Suprapubic skin (tissue), 4 donors: Measurements from ENCODE around the gene BFSP2. TPM values are rescaled to one million over a fixed set of nuclear protein-coding genes. Genes with fewer than 3 reads are reported as not detected.

Experiments used
- DNase-seq, 2 donors: peaks; one replicate each; pipeline ENCODE4 v3.0.0-alpha.2; 2019; ENCODE audit warnings: low spot score in 2 of 2
- H3K27ac ChIP-seq: fragments of 200-600 bp; sonication (generic); one replicate; pipeline ENCODE4 v1.5.1; 2019
- H3K27me3 ChIP-seq: fragments of 200-600 bp; sonication (generic); one replicate; pipeline ENCODE4 v1.5.1; 2019
- H3K36me3 ChIP-seq: fragments of 200-600 bp; sonication (generic); one replicate; pipeline ENCODE4 v1.5.1; 2019
- H3K4me1 ChIP-seq: fragments of 200-600 bp; sonication (generic); one replicate; pipeline ENCODE4 v1.5.1; 2019
- H3K4me3 ChIP-seq: fragments of 200-600 bp; sonication (generic); one replicate; pipeline ENCODE4 v1.5.1; 2019; ENCODE audit warnings: mild to moderate bottlenecking
- H3K9me3 ChIP-seq: fragments of 200-600 bp; sonication (generic); one replicate; pipeline ENCODE4 v1.5.1; 2019
- EP300 ChIP-seq: sonication (generic); formaldehyde crosslinking; IDR thresholded peaks from one replicate; pipeline ENCODE4 v1.6.1; 2017; ENCODE audit warnings: antibody characterized with exemption
- POLR2A ChIP-seq, 2 donors: fragments of 450-650 bp; IDR thresholded peaks; one replicate each; pipeline ENCODE4 v1.6.1; 2017; ENCODE audit warnings: antibody characterized with exemption in 2 of 2, mild to moderate bottlenecking in 2 of 2, moderate library complexity in 2 of 2
- POLR2AphosphoS5 ChIP-seq, 3 donors: sonication (generic); formaldehyde crosslinking; IDR thresholded peaks; one replicate each; pipeline ENCODE4 v1.6.1; 2017; ENCODE audit warnings: antibody characterized with exemption in 3 of 3
- WGBS: methylation state at CpG from one replicate; pipeline ENCODE4 v1.1.5; 2018; 5-methylcytosine and 5-hydroxymethylcytosine counted together
- total RNA-seq, 4 donors: library from RNA; depleted of rRNA; stranded (reverse); fragments of >200 nt; gene quantifications; one replicate each; pipeline ENCODE4 v1.1.0, GENCODE V29; 2016
- TF ChIP-seq, protein P1 (sequence below), 2 donors: fragments of 200-600 bp in 1 of 2; fragments of 450-650 bp in 1 of 2; sonication (generic) in 1 of 2; IDR thresholded peaks; one replicate each; pipeline ENCODE4 v1.5.1; 2016 to 2019; ENCODE audit warnings: antibody characterized with exemption in 2 of 2, mild to moderate bottlenecking in 1 of 2, moderate library complexity in 1 of 2

Gene BFSP2
- total RNA-seq, 4 donors from 2014 or later: 2.3 TPM; not detected in 3

- TF ChIP-seq POLR2AphosphoS5 (IDR thresholded peaks at IDR 0.05): no peak
- TF ChIP-seq EP300: no peak
- TF ChIP-seq, protein P1, sequence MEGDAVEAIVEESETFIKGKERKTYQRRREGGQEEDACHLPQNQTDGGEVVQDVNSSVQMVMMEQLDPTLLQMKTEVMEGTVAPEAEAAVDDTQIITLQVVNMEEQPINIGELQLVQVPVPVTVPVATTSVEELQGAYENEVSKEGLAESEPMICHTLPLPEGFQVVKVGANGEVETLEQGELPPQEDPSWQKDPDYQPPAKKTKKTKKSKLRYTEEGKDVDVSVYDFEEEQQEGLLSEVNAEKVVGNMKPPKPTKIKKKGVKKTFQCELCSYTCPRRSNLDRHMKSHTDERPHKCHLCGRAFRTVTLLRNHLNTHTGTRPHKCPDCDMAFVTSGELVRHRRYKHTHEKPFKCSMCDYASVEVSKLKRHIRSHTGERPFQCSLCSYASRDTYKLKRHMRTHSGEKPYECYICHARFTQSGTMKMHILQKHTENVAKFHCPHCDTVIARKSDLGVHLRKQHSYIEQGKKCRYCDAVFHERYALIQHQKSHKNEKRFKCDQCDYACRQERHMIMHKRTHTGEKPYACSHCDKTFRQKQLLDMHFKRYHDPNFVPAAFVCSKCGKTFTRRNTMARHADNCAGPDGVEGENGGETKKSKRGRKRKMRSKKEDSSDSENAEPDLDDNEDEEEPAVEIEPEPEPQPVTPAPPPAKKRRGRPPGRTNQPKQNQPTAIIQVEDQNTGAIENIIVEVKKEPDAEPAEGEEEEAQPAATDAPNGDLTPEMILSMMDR (IDR thresholded peaks at IDR 0.05): no peak
- TF ChIP-seq POLR2A (IDR thresholded peaks at IDR 0.05): no peak
- Histone ChIP-seq H3K27me3 (no peaks in the 10 kb centered on the region), H3K4me3 (no peak overlapping the region), H3K27ac (no peak overlapping the region), H3K36me3 (no peaks in the 10 kb centered on the region), H3K9me3 (no peaks in the 10 kb centered on the region), H3K4me1 (no peaks in the 10 kb centered on the region)
- WGBS: 83% methylated on average over 4 of the region's 4 CpGs
- no peak for DNase-seq
Measured at GRCh38 chr3:133362539-133362938, 37.3 kb upstream of the BFSP2 start.

GRCh38 chr3:133364704-133365103 is 35.2 kb upstream of the BFSP2 start:
- TF ChIP-seq POLR2AphosphoS5 (IDR thresholded peaks at IDR 0.05): no peak
- TF ChIP-seq EP300: no peak
- TF ChIP-seq POLR2A (IDR thresholded peaks at IDR 0.05): no peak
- TF ChIP-seq, protein P1 (IDR thresholded peaks at IDR 0.05): no peak
- DNase-seq: no peak
- Histone ChIP-seq H3K27me3 (no peaks in the 10 kb centered on the region), H3K27ac (no peak overlapping the region), H3K4me3 (no peak overlapping the region), H3K36me3 (no peaks in the 10 kb centered on the region), H3K9me3 (no peaks in the 10 kb centered on the region), H3K4me1 (no peaks in the 10 kb centered on the region)
- WGBS: 91% methylated on average over 4 of the region's 4 CpGs

GRCh38 chr3:133366921-133367320 is 32.9 kb upstream of the BFSP2 start:
- TF ChIP-seq EP300 (no peak), POLR2A (IDR thresholded peaks at IDR 0.05) (no peak), POLR2AphosphoS5 (IDR thresholded peaks at IDR 0.05) (no peak)
- TF ChIP-seq, protein P1 (IDR thresholded peaks at IDR 0.05): no peak
- H3K9me3 ChIP-seq: no peaks in the 10 kb centered on the region
- H3K27ac ChIP-seq: no peak overlapping the region
- H3K27me3 ChIP-seq: no peaks in the 10 kb centered on the region
- no peak for DNase-seq
- 94% methylated on average over 2 of the region's 2 CpGs for WGBS
- H3K36me3 ChIP-seq: no peaks in the 10 kb centered on the region
- H3K4me3 ChIP-seq: no peak overlapping the region
- no peaks in the 10 kb centered on the region for H3K4me1 ChIP-seq

GRCh38 chr3:133367403-133367802 is 32.5 kb upstream of the BFSP2 start:
- no peaks in the 10 kb centered on the region for H3K4me1 ChIP-seq
- WGBS: 93% methylated on average over 1 of the region's 3 CpGs
- no peaks in the 10 kb centered on the region for H3K36me3 ChIP-seq
- no peaks in the 10 kb centered on the region for H3K9me3 ChIP-seq
- DNase-seq: no peak
- H3K4me3 ChIP-seq: no peak overlapping the region
- H3K27me3 ChIP-seq: no peaks in the 10 kb centered on the region
- TF ChIP-seq POLR2A (IDR thresholded peaks at IDR 0.05) (no peak), POLR2AphosphoS5 (IDR thresholded peaks at IDR 0.05) (no peak), EP300 (no peak)
- TF ChIP-seq, protein P1 (IDR thresholded peaks at IDR 0.05): no peak
- no peak overlapping the region for H3K27ac ChIP-seq

- Histone ChIP-seq H3K4me3 (no peak overlapping the region), H3K27me3 (no peaks in the 10 kb centered on the region), H3K4me1 (no peaks in the 10 kb centered on the region), H3K27ac (no peak overlapping the region), H3K36me3 (no peaks in the 10 kb centered on the region), H3K9me3 (no peaks in the 10 kb centered on the region)
- TF ChIP-seq POLR2A (IDR thresholded peaks at IDR 0.05) (no peak), EP300 (no peak), POLR2AphosphoS5 (IDR thresholded peaks at IDR 0.05) (no peak)
- TF ChIP-seq, protein P1 (IDR thresholded peaks at IDR 0.05): no peak
- DNase-seq: no peak
- WGBS: no CpG with 5 or more reads among the region's 1 CpG
Measured at GRCh38 chr3:133367956-133368355, 31.9 kb upstream of the BFSP2 start.
